DOHH2 (cell line): Measurements from ENCODE around the gene DCLRE1B.

Experiments
- H3F3A ChIP-seq: fragments of 200-600 bp; sonication (generic), shearing (Covaris generic); 2 replicates; pipeline ENCODE4 v1.6.0; 2016; ENCODE audit warnings: antibody characterized with exemption, mild to moderate bottlenecking; ENCODE audit not compliant: control insufficient read depth, insufficient read depth
- H3K27ac ChIP-seq: fragments of 200-600 bp; sonication (generic); 2 replicates; pipeline ENCODE4 v1.5.1; 2014; ENCODE audit warnings: low read depth, mild to moderate bottlenecking, low read length, moderate library complexity
- H3K27me3 ChIP-seq: fragments of 200-600 bp; sonication (generic); 2 replicates; pipeline ENCODE4 v1.6.1; 2014; ENCODE audit warnings: mild to moderate bottlenecking, low read length, mixed read lengths; ENCODE audit not compliant: control insufficient read depth
- H3K36me3 ChIP-seq: fragments of 200-600 bp; sonication (generic); 2 replicates; pipeline ENCODE4 v1.6.1; 2014; ENCODE audit warnings: mild to moderate bottlenecking, low read length, moderate library complexity, mixed read lengths; ENCODE audit not compliant: control insufficient read depth
- H3K4me1 ChIP-seq: fragments of 200-600 bp; sonication (generic); 2 replicates; pipeline ENCODE4 v1.6.1; 2014; ENCODE audit warnings: mild to moderate bottlenecking, low read length, mixed read lengths; ENCODE audit not compliant: control insufficient read depth
- H3K4me2 ChIP-seq: fragments of 200-600 bp; sonication (generic); 2 replicates; pipeline ENCODE4 v1.6.0; 2014; ENCODE audit warnings: mild to moderate bottlenecking, low read length, moderate library complexity
- H3K4me3 ChIP-seq: fragments of 200-600 bp; sonication (generic); 2 replicates; pipeline ENCODE4 v1.5.1; 2014; ENCODE audit warnings: mild to moderate bottlenecking, low read length, mixed read lengths
- H3K79me2 ChIP-seq: fragments of 200-600 bp; sonication (generic); 2 replicates; pipeline ENCODE4 v1.6.1; 2014; ENCODE audit warnings: mild to moderate bottlenecking, low read length, mixed read lengths; ENCODE audit not compliant: control insufficient read depth
- H3K9me2 ChIP-seq: fragments of 200-600 bp; sonication (generic); replicated peaks from 2 replicates; pipeline ENCODE4 v1.6.1; 2014; ENCODE audit warnings: mild to moderate bottlenecking, low read length, mixed read lengths; ENCODE audit not compliant: control insufficient read depth
- H3K9me3 ChIP-seq: fragments of 200-600 bp; sonication (generic); 2 replicates; pipeline ENCODE4 v1.6.1; 2014; ENCODE audit warnings: antibody characterized with exemption, low read length, mixed read lengths; ENCODE audit not compliant: control insufficient read depth, insufficient read depth
- H4K20me1 ChIP-seq: fragments of 200-600 bp; sonication (generic); 2 replicates; pipeline ENCODE4 v1.6.0; 2014; ENCODE audit warnings: low read depth, mild to moderate bottlenecking, antibody characterized with exemption, low read length, moderate library complexity; ENCODE audit not compliant: control insufficient read depth, insufficient read depth
- CTCF ChIP-seq: fragments of 200-600 bp; sonication (generic); IDR thresholded peaks from one replicate; pipeline ENCODE4 v1.5.1; 2014; ENCODE audit warnings: antibody characterized with exemption, mild to moderate bottlenecking, low read depth, low read length; ENCODE audit not compliant: poor library complexity, severe bottlenecking
- EZH2phosphoT487 ChIP-seq: fragments of 200-600 bp; sonication (generic); IDR thresholded peaks from 2 replicates; pipeline ENCODE4 v1.6.1; 2017; ENCODE audit warnings: borderline replicate concordance, mild to moderate bottlenecking, antibody characterized with exemption, low read length, moderate library complexity, mixed read lengths

The DCLRE1B gene

GRCh38 chr1:113941245-113941559 is 36.1 kb downstream of the DCLRE1B start:
- peaks cover 87% of the 10 kb centered on the region for H3K79me2 ChIP-seq
- H3K9me2 ChIP-seq, result no peaks in the 10 kb centered on the region

GRCh38 chr1:113942527-113942926 is 37.4 kb downstream of the DCLRE1B start:
- Histone ChIP-seq H3K36me3 (peaks cover 56% of the 10 kb centered on the region), H3K27ac (no peak overlapping the region), H3K9me2 (no peaks in the 10 kb centered on the region), H3K79me2 (peaks cover 87% of the 10 kb centered on the region), H3K4me2 (no peak overlapping the region), H3K4me3 (no peak overlapping the region), H3K27me3 (no peaks in the 10 kb centered on the region), H3K9me3 (peaks cover 10% of the 10 kb centered on the region; the same call in 1 of the 2 replicates), H3K4me1 (peaks cover 35% of the 10 kb centered on the region), H3F3A (peaks cover 13% of the 10 kb centered on the region; the same call in 1 of the 2 replicates), H4K20me1 (peaks cover 9% of the 10 kb centered on the region; the same call in 1 of the 2 replicates)
- TF ChIP-seq EZH2phosphoT487 (no peak), CTCF (no peak)

More at GRCh38 chr1:113941245-113941559, 36.1 kb downstream of the DCLRE1B start:
- H3K4me3 ChIP-seq, result no peak overlapping the region
- peaks cover 10% of the 10 kb centered on the region; the same call in 1 of the 2 replicates for H3K9me3 ChIP-seq
- peaks cover 6% of the 10 kb centered on the region; the same call in 1 of the 2 replicates for H3F3A ChIP-seq
- peaks cover 35% of the 10 kb centered on the region for H3K4me1 ChIP-seq
- H3K27ac ChIP-seq, result no peak overlapping the region
- no peak overlapping the region for H3K4me2 ChIP-seq
- no peaks in the 10 kb centered on the region for H3K27me3 ChIP-seq
- peaks cover 2% of the 10 kb centered on the region; the same call in 1 of the 2 replicates for H4K20me1 ChIP-seq
- peaks cover 46% of the 10 kb centered on the region for H3K36me3 ChIP-seq
- TF ChIP-seq CTCF (no peak), EZH2phosphoT487 (no peak)

GRCh38 chr1:113943028-113943811 is 38.1 kb downstream of the DCLRE1B start:
- no peak overlapping the region for H3K4me3 ChIP-seq
- peaks cover 58% of the 10 kb centered on the region for H3K36me3 ChIP-seq
- H3K79me2 ChIP-seq, result peaks cover 87% of the 10 kb centered on the region
- H3K4me2 ChIP-seq, result no peak overlapping the region
- H3K27me3 ChIP-seq, result no peaks in the 10 kb centered on the region
- no peaks in the 10 kb centered on the region for H3K9me2 ChIP-seq
- TF ChIP-seq EZH2phosphoT487 (no peak), CTCF (no peak)
- peaks cover 37% of the 10 kb centered on the region for H3K4me1 ChIP-seq
- peaks cover 9% of the 10 kb centered on the region; the same call in 1 of the 2 replicates for H4K20me1 ChIP-seq
- no peak overlapping the region for H3K27ac ChIP-seq
- peaks cover 13% of the 10 kb centered on the region; the same call in 1 of the 2 replicates for H3F3A ChIP-seq
- peaks cover 10% of the 10 kb centered on the region; the same call in 1 of the 2 replicates for H3K9me3 ChIP-seq
